A549 (cell line): ENCODE data around the gene HJV.

Experiments used
- BCL3 ChIP-seq: fragments of >200 bp; sonication (Bioruptor Twin); formaldehyde crosslinking; IDR thresholded peaks from 3 replicates; pipeline ENCODE4 v1.6.1; 2016
- CBX2 ChIP-seq: fragments of 200-600 bp; sonication (generic); IDR thresholded peaks from 2 replicates; pipeline ENCODE4 v1.6.1; 2016; ENCODE audit warnings: low read depth, mild to moderate bottlenecking, borderline replicate concordance
- CEBPB ChIP-seq, 2 experiments: fragments of >200 bp in 1 of 2; sonication (Bioruptor Twin) in 1 of 2; formaldehyde crosslinking in 1 of 2; IDR thresholded peaks; 2 replicates each; pipeline ENCODE4 v1.6.1; 2012 to 2016
- CHD2 ChIP-seq: fragments of 150-350 bp; IDR thresholded peaks from 2 replicates; pipeline ENCODE4 v1.6.1; 2014; ENCODE audit warnings: low read length; ENCODE audit not compliant: partially characterized antibody
- CTCF ChIP-seq: fragments of >200 bp; sonication (Bioruptor Twin); formaldehyde crosslinking; IDR thresholded peaks from 3 replicates; pipeline ENCODE4 v1.5.1; 2016
- JUN ChIP-seq, 2 experiments: fragments of >200 bp; sonication (Bioruptor Twin); formaldehyde crosslinking; IDR thresholded peaks; 2 replicates in 1 of 2; 3 replicates in 1 of 2; pipeline ENCODE4 v1.6.1; 2016 to 2017
- KDM1A ChIP-seq: fragments of 200-600 bp; sonication (generic); IDR thresholded peaks from 2 replicates; pipeline ENCODE4 v1.6.1; 2016; ENCODE audit warnings: low read depth, mild to moderate bottlenecking
- MAX ChIP-seq: IDR thresholded peaks from 2 replicates; pipeline ENCODE4 v1.6.1; 2012
- MYC ChIP-seq: IDR thresholded peaks from 2 replicates; pipeline ENCODE4 v1.6.1; 2012; ENCODE audit warnings: mild to moderate bottlenecking, inconsistent platforms, low read length, improper control_type of control experiment, borderline replicate concordance
- POLR2A ChIP-seq: IDR thresholded peaks from 2 replicates; pipeline ENCODE4 v1.6.1; 2012; ENCODE audit warnings: mild to moderate bottlenecking, low read length
- SREBF2 ChIP-seq: fragments of 450-650 bp; IDR thresholded peaks from 2 replicates; pipeline ENCODE4 v1.6.1; 2014; ENCODE audit warnings: mild to moderate bottlenecking, moderate library complexity
- USF2 ChIP-seq: fragments of 450-650 bp; IDR thresholded peaks from 2 replicates; pipeline ENCODE4 v1.6.1; 2014; ENCODE audit warnings: antibody characterized with exemption

GRCh38 chr1:145990249-145990855 is 31.2 kb downstream of the HJV start:
- TF ChIP-seq CEBPB (IDR thresholded peaks at IDR 0.05) (no peak), JUN (IDR thresholded peaks at IDR 0.05) (no peak), POLR2A (no peak), MAX (no peak), CTCF (no peak), SREBF2 (no peak), CHD2 (no peak), KDM1A (no peak), CBX2 (no peak), USF2 (no peak), BCL3 (no peak), MYC (no peak)
